Coronary artery (tissue), 2 donors: Measurements from ENCODE around the gene RNASE8.
A peak's percentile ranks its signal among the peaks of the same experiment; 100 is the strongest.

Experiments
- DNase-seq: peaks from one replicate; pipeline ENCODE4 v3.0.0-alpha.2; 2017; ENCODE audit warnings: low spot score
- H3K27ac ChIP-seq, 2 donors: fragments of 200-600 bp; sonication (generic); one replicate each; pipeline ENCODE4 v1.5.1; 2016 to 2019
- H3K4me3 ChIP-seq: fragments of 200-600 bp; sonication (generic); 2 replicates; pipeline ENCODE4 v1.5.1; 2016; ENCODE audit warnings: mild to moderate bottlenecking, moderate library complexity
- CTCF ChIP-seq: fragments of 200-600 bp; sonication (generic); IDR thresholded peaks from one replicate; pipeline ENCODE4 v1.5.1; 2019; ENCODE audit warnings: antibody characterized with exemption

The RNASE8 gene

GRCh38 chr14:21098892-21099595 is 41.4 kb downstream of the RNASE8 start:
- Histone ChIP-seq H3K27ac (peak overlapping the region; percentile 88 to 97), H3K4me3 (peak overlapping the region; percentile 84)
- no peak for TF ChIP-seq CTCF
- DNase-seq, result no peak

- Histone ChIP-seq H3K27ac (peak overlapping the region; percentile 88 to 97), H3K4me3 (peak overlapping the region; percentile 84)
- DNase-seq, result no peak
- no peak for TF ChIP-seq CTCF
Observed at GRCh38 chr14:21099596-21099985, 42.0 kb downstream of the RNASE8 start.

DNA sequence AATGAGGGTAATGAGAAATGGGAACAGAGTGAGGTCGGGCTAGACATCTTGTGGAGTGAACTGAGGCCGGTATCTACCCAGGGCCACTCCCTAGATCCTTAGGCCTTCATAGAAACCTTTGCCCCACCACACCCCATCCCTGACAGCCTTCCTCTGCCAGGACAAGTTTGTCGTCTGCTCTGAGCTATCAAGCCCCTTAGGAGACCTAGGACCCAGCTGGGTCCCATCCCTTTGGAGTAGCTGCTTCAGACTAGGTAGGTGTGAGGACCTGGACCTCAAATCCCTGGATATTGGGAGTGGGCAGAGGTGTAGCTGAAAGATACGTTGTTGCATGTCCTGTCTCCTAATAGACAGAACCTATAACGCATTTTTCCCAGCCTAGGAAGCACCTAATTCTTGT is 43.3 kb downstream of the RNASE8 start, which contains the start of gene TMEM253:
Gene TMEM253 (plus strand): TSS at position 136 of the 400 bp plus-strand sequence. CDS start 278 bp downstream, outside the sequence.
- no peak for TF ChIP-seq CTCF
- Histone ChIP-seq H3K27ac (peak within 1 kb of the TSS in 1 of 2 donors; percentile 97), H3K4me3 (no peak within 1 kb of the TSS)
- no peak for DNase-seq

DNA sequence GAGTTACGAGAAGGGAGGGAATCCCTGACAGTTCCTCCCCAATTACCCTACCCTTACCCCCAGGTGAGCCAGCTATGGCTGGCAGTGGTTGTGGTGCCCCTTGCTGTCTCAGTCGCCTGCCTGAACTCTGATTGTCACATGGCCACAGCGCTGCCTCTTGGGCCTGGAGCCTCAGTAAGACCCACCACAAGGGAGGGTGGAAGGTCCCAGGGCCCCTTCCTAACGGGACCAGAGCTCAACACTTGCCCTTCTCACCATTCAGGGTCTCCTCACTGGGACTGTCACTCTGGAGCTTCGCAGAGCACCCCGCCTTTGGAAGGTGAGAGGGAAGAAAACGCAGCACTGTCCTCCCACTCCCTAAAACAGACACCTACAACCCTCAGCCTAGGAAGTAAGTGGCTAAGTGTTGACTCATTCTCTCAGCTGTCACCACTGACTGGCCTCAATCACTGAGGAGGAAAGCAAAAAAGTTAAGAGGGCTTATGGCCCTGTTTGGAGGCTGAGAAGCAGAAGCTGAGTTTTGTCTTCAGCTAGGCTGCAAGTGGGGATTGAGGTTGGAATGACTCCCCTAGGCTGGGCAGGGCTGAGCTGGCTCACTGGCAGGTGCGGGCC is 44.3 kb downstream of the RNASE8 start:
- no peak overlapping the region for H3K27ac ChIP-seq
- TF ChIP-seq CTCF, result no peak
- H3K4me3 ChIP-seq, result no peak overlapping the region
- DNase-seq, result no peak

- Histone ChIP-seq H3K27ac (peak overlapping the region; percentile 98 to 99), H3K4me3 (peak overlapping the region; percentile 88)
- TF ChIP-seq CTCF, result no peak
- no peak for DNase-seq
Observed at GRCh38 chr14:21102521-21103410, 45.1 kb downstream of the RNASE8 start.

DNA sequence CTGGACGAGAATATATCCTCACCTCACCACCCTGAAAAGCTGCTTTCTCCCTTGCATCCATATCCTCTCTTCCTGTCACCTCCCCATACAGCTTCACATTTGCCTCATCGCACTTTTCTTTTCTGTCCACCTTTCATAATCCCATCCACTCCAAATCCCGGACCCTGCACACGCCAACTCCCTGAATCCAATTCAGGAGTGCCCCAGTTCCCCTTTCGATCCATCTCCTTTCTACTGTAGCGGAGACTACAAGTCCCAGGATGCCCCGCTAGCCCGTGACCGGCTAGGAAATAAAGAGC is 45.7 kb downstream of the RNASE8 start:
- peak overlapping the region; percentile 98 to 99 for H3K27ac ChIP-seq
- no peak for TF ChIP-seq CTCF
- DNase-seq, result no peak
- H3K4me3 ChIP-seq, result peak overlapping the region; percentile 88
